Suprapubic skin (tissue), 4 donors: Measurements from ENCODE around the gene BIN1.

Experiments
- CTCF ChIP-seq, 2 donors: fragments of 200-600 bp in 1 of 2; fragments of 450-650 bp in 1 of 2; sonication (generic) in 1 of 2; IDR thresholded peaks; one replicate each; pipeline ENCODE4 v1.5.1; 2016 to 2019; ENCODE audit warnings: antibody characterized with exemption in 2 of 2, mild to moderate bottlenecking in 1 of 2, moderate library complexity in 1 of 2
- EP300 ChIP-seq: sonication (generic); formaldehyde crosslinking; IDR thresholded peaks from one replicate; pipeline ENCODE4 v1.6.1; 2017; ENCODE audit warnings: antibody characterized with exemption
- POLR2A ChIP-seq, 2 donors: fragments of 450-650 bp; IDR thresholded peaks; one replicate each; pipeline ENCODE4 v1.6.1; 2017; ENCODE audit warnings: antibody characterized with exemption in 2 of 2, mild to moderate bottlenecking in 2 of 2, moderate library complexity in 2 of 2
- POLR2AphosphoS5 ChIP-seq, 3 donors: sonication (generic); formaldehyde crosslinking; IDR thresholded peaks; one replicate each; pipeline ENCODE4 v1.6.1; 2017; ENCODE audit warnings: antibody characterized with exemption in 3 of 3

GRCh38 chr2:127103243-127104165 is 3.5 kb downstream of the BIN1 start:
- no peak for TF ChIP-seq CTCF (IDR thresholded peaks at IDR 0.05)
- TF ChIP-seq POLR2A (IDR thresholded peaks at IDR 0.05): no peak
- TF ChIP-seq POLR2AphosphoS5 (IDR thresholded peaks at IDR 0.05): no peak
- TF ChIP-seq EP300: no peak
